Stimulated activated CD8-positive, alpha-beta memory T cell treated with anti-CD3 and anti-CD28 coated beads, Interleukin-2, amount 100 ng/mL, for 1 hour (primary cell): ENCODE measurements around the gene DCUN1D5.
"Not testable (repeated sequence)": the region's sequence is repeated elsewhere in the genome, so short reads cannot be mapped to it uniquely, and the experiment has no call there.

Experiments
- DNase-seq, 2 donors: peaks; one replicate each; pipeline ENCODE4 v3.0.0-alpha.2; 2020; ENCODE audit warnings: low read depth in 2 of 2

The DCUN1D5 gene

DNA sequence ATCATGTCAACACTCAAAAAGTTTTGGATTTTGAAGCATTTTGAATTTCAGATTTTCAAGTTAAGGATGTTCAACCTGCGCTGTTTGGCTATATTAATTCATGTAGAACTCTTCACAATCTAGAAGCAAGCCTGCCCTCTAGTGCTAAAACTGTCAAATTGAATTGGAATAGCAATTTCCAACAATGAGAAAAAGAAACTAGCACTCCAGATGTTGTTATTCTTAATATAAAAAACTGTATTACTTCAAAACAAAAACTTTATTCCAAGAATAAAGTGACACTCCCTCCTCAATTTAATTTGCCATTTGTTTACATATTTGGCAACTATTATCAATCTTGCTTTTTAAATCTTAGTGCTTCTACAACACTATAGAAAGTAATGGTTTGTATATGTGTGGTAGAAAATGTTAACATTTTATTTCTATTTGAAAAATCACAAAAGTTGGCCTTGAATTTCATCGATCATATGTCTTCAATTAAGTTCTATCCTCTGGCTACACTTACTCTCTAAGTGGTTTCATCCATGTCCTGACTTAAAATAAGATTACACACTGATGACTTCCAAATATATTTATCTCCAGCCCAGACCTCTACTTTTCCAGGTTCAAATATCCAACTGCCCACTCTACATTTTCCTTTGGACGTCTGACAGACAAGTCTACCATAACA, 36.6 kb downstream of the DCUN1D5 start:
- no peak for DNase-seq

DNA sequence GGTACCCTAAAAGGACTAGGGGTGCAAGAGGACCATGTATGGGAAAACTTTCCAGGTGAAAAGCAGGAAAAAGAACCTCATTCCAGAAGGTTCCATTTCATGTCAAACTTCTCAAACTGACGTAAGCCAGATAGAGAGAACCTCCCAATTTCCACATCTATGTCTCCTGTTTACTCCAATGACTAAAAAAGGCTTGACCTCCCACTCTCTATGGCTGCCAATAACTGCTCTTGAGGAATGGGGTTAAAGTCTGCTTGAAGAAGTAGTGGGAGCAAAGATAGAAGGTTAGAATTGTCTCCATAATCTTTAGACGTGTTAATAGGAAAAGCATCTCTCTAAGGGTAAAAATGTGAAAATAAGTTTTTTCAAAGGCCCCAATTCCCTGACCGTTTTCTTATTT, 38.0 kb downstream of the DCUN1D5 start:
- DNase-seq = no peak

DNA sequence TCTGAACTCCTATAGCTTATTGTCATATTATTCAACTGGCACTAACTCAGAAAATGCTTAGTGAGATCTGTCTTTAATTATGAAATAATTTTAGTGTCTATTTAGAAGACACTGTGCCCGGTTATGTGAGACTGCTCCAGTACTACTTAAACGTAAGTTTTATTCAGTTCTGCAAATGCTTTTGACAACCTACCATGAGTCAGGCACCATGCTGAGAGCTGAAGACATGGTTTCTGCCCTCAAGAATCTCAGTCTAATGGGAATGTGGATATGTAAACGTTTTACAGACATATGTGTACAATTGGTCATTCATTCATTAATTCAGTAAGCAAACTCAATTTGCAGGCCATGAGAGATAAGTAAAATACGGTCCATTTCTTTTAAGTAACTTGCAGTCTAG, 40.0 kb downstream of the DCUN1D5 start:
- DNase-seq = no peak

DNA sequence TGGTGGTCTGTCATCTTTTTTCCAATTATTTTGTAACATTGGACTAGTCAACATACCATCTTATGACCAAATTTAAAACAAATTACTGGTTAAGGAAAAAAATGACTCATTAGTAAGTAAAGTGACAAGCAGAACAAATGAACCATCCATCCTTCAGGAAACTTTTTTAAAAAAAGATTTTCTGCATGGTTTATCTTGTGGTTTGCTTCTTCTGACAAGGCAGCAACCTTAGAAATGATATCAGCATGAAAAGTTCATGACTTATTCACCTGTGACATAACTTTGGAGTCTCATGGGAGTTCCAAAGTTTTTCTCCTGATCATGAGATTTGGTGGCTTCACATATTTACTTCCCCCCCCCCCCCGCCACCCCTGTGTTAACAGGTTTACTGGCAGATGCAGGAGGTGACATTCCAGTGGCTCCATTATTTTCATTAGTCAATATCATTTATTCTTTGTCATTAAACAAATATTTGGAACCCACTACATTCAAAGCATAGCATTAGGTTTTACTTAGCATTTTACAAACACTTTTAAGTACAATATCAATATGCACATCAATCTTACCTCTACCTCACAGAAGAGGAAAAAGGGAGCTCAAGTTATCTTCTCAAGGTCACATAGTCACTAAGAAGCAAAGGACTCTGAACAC, 40.7 kb downstream of the DCUN1D5 start:
- DNase-seq = no peak

DNA sequence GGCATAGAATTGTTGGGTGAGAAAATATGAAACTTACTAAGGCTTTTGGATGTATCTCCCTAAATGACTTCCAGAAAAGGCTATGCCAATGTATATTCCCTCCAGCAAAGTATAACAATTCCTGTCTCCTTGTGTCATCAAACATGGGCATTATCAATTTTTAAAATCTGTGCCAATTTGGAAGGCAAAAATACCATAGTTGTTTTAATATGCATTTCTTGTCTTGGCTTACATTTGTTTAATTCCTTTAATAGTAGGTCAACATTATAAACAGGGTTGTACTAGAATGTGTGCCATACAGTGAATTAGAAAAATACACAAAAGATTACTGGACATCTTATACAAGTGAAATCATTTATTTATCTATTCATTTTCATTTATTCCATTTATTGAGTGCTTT, 41.6 kb downstream of the DCUN1D5 start:
- DNase-seq = no peak

DNA sequence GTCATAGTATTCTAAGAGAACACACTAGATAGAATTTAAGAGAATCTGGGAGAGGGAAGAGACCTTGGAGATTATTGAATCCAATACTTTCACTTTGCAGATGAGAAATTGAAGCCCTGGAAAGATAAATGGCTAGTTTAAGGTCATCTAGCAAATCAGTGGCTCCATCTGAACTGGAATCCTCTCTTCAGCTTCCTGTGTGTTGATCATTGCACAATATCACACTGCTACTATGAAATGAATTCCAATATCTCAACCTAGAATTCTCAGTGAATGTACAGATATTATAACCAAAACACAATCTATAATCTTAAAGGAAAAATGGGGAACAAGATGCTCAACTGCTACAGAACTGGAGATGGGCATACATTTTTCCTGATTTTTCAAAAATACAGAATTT, 44.1 kb downstream of the DCUN1D5 start:
- DNase-seq = no peak

DNA sequence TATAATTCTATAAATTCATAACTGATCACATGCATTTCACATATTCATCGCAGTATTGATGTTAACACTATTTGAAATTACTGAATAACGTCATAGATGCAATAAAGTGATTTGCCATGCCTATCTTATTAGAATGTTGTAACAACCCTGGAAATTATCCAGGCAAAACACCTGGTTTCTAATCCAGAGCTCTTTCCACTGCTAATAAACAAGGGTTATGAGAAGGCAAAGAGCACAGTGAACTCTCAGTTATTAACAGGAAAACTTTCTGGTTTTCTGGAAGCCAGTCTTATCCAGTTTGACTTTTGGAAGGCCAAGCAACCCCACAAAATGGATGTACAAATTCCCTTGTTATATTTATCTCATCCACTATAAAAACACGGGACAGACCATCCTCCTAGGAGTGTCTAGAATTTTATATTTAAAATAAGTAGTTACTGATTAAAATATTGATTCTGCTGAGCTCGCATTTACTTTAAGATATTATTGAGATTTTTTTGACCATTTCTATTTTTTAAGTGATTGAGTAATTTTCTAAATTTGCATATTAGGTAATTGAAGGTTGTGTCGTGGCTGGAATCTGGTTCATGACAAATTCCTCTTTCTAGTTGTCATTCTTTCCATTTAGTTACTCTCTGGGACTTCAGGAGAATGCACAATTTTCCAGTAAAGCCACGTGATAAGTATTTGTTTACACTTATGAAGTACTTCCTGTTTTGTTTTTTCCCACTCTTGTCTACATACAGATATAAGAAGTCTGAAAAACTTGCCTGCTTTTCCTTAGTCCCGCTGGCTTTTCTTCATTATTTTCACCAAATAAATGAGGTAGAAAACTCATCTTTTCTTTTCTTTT, 47.9 kb downstream of the DCUN1D5 start:
- DNase-seq = no peak

DNA sequence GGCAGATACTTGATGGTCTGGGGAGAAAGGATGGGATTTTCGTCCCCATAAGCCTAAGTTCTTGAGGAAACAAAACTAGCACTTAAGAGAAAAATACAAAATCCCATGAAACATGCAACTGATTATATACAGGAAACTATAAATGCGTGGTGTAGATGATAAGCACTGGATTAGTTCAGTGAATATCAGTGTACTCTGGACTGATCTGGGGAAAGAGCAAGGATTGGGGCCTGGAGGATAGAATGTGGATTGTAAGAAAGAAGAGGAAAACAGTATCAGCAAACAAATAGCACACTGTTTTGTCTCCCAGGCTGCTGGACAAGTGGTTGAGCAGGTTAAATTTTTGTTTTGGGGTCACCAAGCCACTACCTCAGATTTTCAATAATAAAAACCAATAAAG, 49.8 kb downstream of the DCUN1D5 start:
- no peak for DNase-seq

DNA sequence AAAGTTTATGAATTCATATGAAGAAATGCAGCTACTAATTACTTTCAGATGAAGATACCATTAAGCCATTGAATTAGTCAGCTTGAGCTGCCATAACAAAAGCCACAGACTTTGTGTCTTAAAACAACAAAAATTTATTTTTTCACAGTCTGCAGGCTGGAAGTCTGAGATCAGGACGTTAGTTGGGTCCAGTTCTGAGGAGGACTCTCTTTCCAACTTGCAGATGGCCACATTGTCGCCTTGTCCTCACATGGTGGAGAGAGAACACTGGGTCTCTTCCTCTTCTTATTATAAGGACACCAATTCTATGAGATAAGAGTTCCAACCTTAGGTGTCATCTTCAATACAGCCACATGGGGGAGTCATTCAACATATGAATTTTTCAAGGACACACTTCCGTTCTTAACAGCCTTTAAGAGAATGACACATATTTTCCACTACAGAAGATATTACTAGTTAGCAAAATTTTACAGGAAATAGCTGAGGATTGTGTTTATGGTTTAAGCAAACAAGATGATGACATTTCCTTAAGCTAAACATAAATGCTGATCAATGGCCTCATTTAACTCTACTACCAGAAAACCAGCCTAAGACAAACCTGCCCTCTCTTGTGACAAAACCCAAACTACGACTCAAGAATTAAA, 56.0 kb downstream of the DCUN1D5 start:
- DNase-seq = no peak

DNA sequence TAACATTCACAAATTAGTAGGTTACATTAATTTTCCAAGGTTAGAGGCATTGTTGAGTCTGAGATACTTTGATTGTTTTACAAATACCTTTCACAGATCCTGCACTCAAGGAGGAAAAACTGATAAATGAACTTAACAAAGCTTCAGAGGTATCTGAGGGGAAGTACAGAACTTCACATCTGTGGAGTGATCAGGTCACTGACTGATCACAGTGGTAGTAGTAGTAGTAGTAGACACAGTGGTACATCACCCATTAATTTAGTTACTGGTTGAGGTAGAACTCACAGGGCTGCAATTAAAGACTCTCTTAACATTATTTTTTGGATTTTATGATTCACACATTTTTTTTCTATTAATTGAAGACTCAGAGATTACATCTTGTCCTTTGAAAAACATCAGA, 56.7 kb downstream of the DCUN1D5 start:
- DNase-seq = no peak

DNA sequence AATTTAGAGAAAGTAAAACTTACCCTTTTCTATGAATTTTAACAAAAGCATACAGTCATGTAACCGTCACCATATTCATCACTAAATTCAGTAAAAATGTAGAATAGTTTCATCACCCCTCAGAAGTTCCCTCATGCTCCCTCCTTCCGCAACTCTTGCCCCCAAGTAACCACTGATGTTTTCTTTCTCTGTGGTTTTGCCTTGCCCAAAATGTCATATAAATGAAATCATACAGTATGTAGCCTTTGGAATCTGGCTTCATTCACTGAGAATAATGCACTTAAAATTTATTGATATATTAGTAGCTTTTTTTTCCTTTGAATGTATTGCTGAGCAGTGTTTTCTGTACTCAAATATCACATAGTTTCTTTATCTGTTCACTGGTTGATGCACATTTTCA, 60.1 kb downstream of the DCUN1D5 start:
- no peak for DNase-seq

DNA sequence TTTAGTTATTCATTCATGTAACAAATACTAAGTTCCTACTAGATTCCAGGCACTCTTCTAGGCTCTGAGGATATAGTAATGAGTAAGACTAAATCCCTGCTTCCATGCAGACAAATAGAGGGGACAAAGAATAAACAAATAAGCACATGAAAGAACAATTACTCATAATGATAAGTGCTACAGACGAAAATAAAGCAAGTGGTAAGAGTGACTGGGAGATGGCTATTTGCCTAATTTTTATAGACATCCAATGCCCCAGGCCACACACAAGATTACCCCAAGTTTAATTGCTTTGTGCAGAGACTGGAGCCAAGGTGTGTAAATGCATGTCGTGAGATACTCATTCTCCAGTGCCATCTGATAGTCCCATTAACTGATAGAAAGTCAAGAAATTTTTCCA, 62.6 kb downstream of the DCUN1D5 start:
- DNase-seq = no peak

DNA sequence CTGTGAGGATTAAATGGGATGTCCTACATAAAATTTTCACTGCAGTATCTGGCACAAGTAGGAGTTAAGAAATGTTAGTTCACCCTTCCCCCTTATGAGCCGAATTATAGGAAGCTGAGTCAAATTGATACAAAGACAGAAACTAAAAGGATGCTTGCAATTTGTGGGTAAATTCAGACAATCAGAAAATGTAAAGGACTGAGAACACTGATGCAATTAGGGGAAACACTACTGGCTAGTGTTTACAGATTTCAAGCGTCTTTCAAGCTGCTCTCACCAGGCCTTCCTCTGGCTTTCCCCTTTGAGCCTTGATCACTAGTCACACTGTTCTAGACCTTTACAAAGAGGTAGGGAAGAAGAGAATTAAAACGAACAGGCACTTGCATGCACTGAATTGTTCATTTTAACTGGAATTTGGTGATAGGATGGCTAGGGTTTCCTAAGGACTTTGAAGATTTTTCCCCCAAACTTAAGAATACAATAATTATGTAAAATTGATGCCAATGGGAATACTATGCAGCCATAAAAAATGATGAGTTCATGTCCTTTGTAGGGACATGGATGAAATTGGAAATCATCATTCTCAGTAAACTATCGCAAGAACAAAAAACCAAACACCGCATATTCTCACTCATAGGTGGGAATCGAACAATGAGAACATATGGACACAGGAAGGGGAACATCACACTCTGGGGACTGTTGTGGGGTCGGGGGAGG, 63.5 kb downstream of the DCUN1D5 start:
- DNase-seq = not testable (repeated sequence)

DNA sequence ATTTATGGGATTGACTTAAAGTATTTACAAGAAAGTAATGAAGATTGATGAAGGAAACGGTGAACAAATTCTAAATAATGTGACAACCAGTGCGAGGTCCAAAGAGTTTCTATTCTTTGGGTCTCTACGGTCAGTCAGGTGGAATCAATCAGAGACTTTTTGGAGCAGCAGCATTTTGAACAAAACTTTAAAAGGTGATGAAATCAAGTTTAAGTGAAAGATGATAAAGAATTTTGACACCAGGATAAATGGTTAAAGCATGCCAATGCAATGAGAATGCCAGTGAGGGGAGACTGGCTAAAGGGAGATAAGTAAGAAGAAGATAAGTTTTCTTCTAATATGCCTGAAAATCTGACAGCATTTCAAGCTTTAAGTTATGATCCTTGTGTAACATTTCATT, 67.9 kb downstream of the DCUN1D5 start:
- no peak for DNase-seq

DNA sequence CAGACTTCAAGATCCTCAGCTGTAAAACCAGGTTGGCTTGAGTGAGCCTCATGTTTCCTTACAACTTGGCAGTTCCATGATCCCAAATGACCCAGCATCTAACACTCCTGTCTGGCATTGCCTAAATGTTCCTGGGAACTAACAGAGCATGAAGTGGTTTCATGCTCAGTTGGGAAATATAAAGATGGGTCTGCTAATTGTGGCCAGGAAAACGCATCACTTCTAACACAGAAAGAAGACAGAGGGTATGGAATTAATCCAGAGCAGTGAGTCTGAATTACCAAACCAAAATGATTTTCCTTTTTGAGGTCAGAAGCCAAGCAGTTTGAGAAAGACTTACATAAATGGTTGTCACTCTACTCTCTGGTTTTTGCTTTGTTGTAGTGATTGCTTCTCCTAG, 75.9 kb downstream of the DCUN1D5 start:
- DNase-seq = no peak

DNA sequence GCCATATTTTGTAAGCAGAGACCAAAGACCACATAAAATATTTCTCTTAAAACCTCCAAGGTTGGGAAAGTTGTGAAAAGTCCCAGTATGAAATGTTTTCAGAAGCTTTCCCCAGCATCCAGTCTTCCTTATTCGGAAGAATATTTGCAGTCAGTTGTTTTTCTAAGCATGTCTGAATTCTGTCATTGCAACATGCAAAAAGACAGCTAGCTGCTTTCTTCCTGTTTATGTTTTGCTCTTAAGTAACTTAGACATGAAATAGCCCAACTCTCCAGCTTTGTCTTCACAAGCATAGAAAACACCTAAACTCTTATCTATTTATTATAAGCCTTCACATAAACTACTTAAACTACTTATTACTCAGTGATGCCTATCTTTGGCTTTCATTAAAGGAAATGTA, 78.5 kb downstream of the DCUN1D5 start:
- DNase-seq = no peak
